KMS-11 (cell line): ENCODE measurements around the gene ARL4D.

Source experiments
- H2AFZ ChIP-seq: fragments of 200-600 bp; sonication (generic); 2 replicates; pipeline ENCODE4 v1.6.1; 2016; ENCODE audit warnings: antibody characterized with exemption, mixed run types, low read depth
- H3K27ac ChIP-seq: fragments of 200-600 bp; sonication (generic); 2 replicates; pipeline ENCODE4 v1.6.1; 2016; ENCODE audit warnings: mild to moderate bottlenecking, mixed run types
- H3K27me3 ChIP-seq: fragments of 200-600 bp; sonication (generic); 2 replicates; pipeline ENCODE4 v1.6.1; 2017; ENCODE audit warnings: mild to moderate bottlenecking, low read depth, mixed run types, moderate library complexity; ENCODE audit not compliant: insufficient read depth
- H3K36me3 ChIP-seq: fragments of 200-600 bp; sonication (generic); 2 replicates; pipeline ENCODE4 v1.6.1; 2017; ENCODE audit warnings: mild to moderate bottlenecking, mixed run types; ENCODE audit not compliant: insufficient read depth
- H3K4me1 ChIP-seq: fragments of 200-600 bp; sonication (generic); 2 replicates; pipeline ENCODE4 v1.6.1; 2016; ENCODE audit warnings: mild to moderate bottlenecking, low read depth, mixed run types; ENCODE audit not compliant: poor library complexity, severe bottlenecking
- H3K4me2 ChIP-seq: fragments of 200-600 bp; sonication (generic); 2 replicates; pipeline ENCODE4 v1.7.0; 2016; ENCODE audit warnings: mild to moderate bottlenecking, mixed run types
- H3K4me3 ChIP-seq: fragments of 200-600 bp; sonication (generic); IDR thresholded peaks from 2 replicates; pipeline ENCODE4 v1.6.1; 2017; ENCODE audit warnings: low read depth, low read length, mixed read lengths; ENCODE audit not compliant: insufficient read depth
- H3K79me2 ChIP-seq: fragments of 200-600 bp; sonication (generic); 2 replicates; pipeline ENCODE4 v1.6.1; 2016; ENCODE audit warnings: low read depth, mixed run types; ENCODE audit not compliant: insufficient read depth
- H3K9ac ChIP-seq: fragments of 200-600 bp; sonication (generic); 2 replicates; pipeline ENCODE4 v1.6.1; 2016; ENCODE audit warnings: mild to moderate bottlenecking, mixed run types
- H4K20me1 ChIP-seq: fragments of 200-600 bp; sonication (generic); 2 replicates; pipeline ENCODE4 v1.6.1; 2016; ENCODE audit warnings: mild to moderate bottlenecking, mixed run types; ENCODE audit not compliant: insufficient read depth
- TF ChIP-seq, protein P1 (sequence below): fragments of 200-600 bp; sonication (generic); conservative IDR thresholded peaks from 2 replicates; pipeline ENCODE4 v1.6.1; 2017; ENCODE audit warnings: low read depth, mild to moderate bottlenecking, antibody characterized with exemption, low read length, moderate library complexity, mixed read lengths

ARL4D gene

DNA sequence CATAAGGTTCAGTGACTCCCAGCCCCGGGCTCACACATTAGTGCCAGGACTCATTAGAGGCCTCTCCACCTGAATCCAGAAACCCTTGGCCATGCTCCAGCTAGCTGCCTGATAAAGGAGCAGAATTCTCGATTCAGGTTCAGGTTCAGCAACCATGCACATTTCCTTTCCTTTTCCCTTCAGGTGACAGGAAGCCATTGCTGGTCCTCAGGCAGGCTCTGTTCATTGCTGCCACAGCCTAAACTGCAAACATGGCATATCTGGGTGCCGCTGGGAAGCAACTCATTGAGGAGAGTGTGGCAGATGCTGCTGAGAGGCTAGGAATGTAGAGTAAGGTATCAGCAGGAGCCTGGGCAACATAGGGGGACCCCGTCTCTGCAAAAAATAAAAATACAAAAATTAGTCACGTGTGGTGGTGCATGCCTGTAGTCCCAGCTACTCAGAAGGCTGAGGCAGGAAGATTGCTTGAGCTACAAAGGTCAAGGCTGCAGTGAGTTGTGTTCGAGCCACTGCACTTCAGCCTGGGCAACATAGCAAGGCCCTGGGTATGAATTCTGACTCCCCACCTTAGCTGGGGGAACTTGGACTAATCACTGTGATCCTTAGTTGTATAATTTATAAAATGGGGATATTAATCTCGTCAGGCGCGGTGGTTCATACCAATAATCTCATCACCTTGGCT, 28.7 kb downstream of the ARL4D start:
- TF ChIP-seq, protein P1, sequence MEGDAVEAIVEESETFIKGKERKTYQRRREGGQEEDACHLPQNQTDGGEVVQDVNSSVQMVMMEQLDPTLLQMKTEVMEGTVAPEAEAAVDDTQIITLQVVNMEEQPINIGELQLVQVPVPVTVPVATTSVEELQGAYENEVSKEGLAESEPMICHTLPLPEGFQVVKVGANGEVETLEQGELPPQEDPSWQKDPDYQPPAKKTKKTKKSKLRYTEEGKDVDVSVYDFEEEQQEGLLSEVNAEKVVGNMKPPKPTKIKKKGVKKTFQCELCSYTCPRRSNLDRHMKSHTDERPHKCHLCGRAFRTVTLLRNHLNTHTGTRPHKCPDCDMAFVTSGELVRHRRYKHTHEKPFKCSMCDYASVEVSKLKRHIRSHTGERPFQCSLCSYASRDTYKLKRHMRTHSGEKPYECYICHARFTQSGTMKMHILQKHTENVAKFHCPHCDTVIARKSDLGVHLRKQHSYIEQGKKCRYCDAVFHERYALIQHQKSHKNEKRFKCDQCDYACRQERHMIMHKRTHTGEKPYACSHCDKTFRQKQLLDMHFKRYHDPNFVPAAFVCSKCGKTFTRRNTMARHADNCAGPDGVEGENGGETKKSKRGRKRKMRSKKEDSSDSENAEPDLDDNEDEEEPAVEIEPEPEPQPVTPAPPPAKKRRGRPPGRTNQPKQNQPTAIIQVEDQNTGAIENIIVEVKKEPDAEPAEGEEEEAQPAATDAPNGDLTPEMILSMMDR = no peak
- Histone ChIP-seq H3K4me1 (no peaks in the 10 kb centered on the region), H3K9ac (no peak overlapping the region), H3K4me3 (no peak overlapping the region), H3K4me2 (no peak overlapping the region), H3K27ac (no peak overlapping the region), H4K20me1 (no peaks in the 10 kb centered on the region), H3K27me3 (peaks cover 6% of the 10 kb centered on the region; the same call in 1 of the 2 replicates), H2AFZ (no peak overlapping the region), H3K36me3 (no peaks in the 10 kb centered on the region), H3K79me2 (no peaks in the 10 kb centered on the region)

DNA sequence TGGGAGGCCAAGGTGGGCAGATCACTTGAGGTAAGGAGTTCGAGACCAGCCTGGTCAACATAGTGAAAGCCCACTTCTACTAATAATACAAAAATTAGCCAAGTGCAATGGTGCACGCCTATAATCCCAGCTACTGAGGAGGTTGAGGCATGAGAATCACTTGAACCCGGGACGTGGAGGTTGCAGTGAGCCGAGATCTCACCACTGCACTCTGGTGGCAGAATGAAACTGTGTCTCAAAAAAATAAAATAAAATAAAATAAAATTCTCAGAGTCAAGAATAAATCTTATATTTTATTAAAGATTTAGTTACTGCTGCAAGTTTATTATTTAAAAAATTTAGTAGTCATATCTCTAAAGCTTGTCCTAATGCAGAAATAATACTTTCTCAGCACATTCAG, 29.7 kb downstream of the ARL4D start:
- Histone ChIP-seq H3K9ac (no peak overlapping the region), H3K36me3 (no peaks in the 10 kb centered on the region), H4K20me1 (no peaks in the 10 kb centered on the region), H3K4me1 (no peaks in the 10 kb centered on the region), H3K79me2 (no peaks in the 10 kb centered on the region), H3K27ac (no peak overlapping the region), H3K4me2 (no peak overlapping the region), H2AFZ (no peak overlapping the region), H3K27me3 (peaks cover 6% of the 10 kb centered on the region; the same call in 1 of the 2 replicates), H3K4me3 (no peak overlapping the region)
- TF ChIP-seq, protein P1 = no peak

DNA sequence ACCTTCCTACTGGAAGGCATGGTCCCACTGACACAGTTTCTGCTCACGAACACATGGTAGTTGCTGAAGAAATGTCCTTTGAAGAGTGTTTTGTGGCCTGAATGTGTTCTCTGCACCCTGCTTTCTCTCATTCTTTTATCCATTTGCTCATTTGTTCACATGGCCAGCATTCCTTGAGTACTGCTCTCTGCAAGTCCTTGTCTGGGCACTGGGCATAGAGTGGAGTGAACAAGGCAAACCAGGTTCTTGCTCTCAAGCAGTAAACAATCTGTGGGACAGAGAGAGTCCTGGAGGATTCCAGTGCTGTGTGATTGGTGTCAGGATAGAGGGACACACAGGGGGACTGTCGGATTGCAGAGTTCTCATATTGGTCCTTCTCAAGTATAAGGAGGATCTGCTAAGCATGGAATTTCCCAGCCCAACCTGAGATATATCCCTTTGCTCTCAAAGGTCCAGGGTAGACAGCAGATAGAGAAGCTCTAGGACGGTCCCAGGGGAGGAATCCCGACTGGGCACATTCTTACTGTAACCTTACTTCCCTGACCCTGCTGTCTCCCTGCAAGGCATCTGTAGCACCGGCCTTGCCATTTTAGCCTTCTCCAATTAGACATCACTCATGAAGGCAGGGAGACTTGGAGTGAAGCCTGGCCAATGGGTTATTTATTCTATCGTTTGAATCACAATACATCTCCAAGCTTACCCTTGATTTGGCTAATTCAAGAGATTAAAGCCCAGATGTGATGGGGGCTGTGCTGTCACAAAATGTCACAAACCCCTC, 32.3 kb downstream of the ARL4D start:
- Histone ChIP-seq H3K36me3 (no peaks in the 10 kb centered on the region), H2AFZ (no peak overlapping the region), H3K4me1 (no peaks in the 10 kb centered on the region), H3K4me3 (no peak overlapping the region), H3K79me2 (no peaks in the 10 kb centered on the region), H3K27me3 (peaks cover 6% of the 10 kb centered on the region; the same call in 1 of the 2 replicates), H3K27ac (no peak overlapping the region), H3K4me2 (no peak overlapping the region), H4K20me1 (no peaks in the 10 kb centered on the region), H3K9ac (no peak overlapping the region)
- TF ChIP-seq, protein P1 = no peak

DNA sequence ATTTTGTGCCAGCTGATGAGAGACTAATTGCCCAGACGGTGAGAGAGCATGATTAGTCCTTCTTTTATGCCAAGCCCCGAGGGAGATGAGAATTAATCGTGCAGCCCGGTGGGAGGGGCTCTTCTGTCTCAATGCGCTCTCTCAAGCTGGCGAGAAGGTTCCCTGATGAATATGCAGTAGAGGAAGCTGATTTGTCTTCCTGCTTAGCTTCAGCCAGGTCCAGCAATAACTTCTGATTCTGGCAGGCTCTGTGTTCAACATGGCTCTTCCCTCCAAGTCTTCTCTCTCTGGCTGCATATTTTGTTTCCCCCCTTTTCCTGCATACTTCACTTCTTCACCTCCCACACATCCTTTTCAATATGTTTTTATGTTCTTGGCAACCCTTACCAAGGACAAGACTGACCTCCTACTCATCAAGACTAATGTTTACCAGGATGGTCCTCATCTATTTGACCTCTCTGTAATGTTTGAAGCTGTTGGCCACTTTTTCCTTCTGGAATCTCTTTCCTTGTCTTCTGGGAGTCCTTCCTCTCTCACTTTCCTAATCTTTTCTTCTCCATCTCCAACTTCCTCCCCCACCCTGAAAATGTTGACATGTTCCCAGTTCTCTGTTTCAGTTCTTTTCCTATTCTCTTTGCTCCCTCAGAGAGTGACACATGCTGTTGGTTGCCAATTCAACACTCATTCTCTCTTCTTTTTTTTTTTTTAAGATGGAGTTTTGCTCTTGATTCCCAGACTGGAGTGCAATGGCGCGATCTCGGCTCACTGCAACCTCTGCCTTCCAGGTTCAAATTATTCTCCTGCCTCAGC, 33.1 kb downstream of the ARL4D start:
- H3K4me3 ChIP-seq = no peak overlapping the region
- H3K27ac ChIP-seq = no peak overlapping the region
- H3K79me2 ChIP-seq = no peaks in the 10 kb centered on the region
- H3K9ac ChIP-seq = no peak overlapping the region
- no peak overlapping the region for H2AFZ ChIP-seq
- H4K20me1 ChIP-seq = no peaks in the 10 kb centered on the region
- H3K4me2 ChIP-seq = no peak overlapping the region
- TF ChIP-seq, protein P1 = no peak
- H3K36me3 ChIP-seq = no peaks in the 10 kb centered on the region
- H3K4me1 ChIP-seq = no peaks in the 10 kb centered on the region
- peaks cover 6% of the 10 kb centered on the region; the same call in 1 of the 2 replicates for H3K27me3 ChIP-seq
